ENCODE results near the gene CELA1. TPM values are rescaled to one million over a fixed set of nuclear protein-coding genes. Genes with fewer than 3 reads are reported as not detected.

CELA1 gene
- total and polyA plus RNA-seq, 8 donors = not detected

GRCh38 chr12:51361161-51362016 lies 14.9 kb upstream of the CELA1 start:
- no peak for DNase-seq
- no peaks in the 10 kb centered on the region for H3K27me3 ChIP-seq
- H3K4me1 ChIP-seq = no peaks in the 10 kb centered on the region
- no peak overlapping the region for H3K27ac ChIP-seq
- no peak overlapping the region for H3K4me3 ChIP-seq
- H3K36me3 ChIP-seq = peaks cover 0 to 90% (median 42%) of the 10 kb centered on the region in 4 donors
- intact Hi-C loops (cut with DNase I; ENCODE audit: low total_unique reads) = no loop called here
- no peak for TF ChIP-seq POLR2A (IDR thresholded peaks at IDR 0.05)
- no peak for TF ChIP-seq POLR2AphosphoS5 (IDR thresholded peaks at IDR 0.05)
- TF ChIP-seq EP300 (IDR thresholded peaks at IDR 0.05) = no peak
- TF ChIP-seq, protein P1, sequence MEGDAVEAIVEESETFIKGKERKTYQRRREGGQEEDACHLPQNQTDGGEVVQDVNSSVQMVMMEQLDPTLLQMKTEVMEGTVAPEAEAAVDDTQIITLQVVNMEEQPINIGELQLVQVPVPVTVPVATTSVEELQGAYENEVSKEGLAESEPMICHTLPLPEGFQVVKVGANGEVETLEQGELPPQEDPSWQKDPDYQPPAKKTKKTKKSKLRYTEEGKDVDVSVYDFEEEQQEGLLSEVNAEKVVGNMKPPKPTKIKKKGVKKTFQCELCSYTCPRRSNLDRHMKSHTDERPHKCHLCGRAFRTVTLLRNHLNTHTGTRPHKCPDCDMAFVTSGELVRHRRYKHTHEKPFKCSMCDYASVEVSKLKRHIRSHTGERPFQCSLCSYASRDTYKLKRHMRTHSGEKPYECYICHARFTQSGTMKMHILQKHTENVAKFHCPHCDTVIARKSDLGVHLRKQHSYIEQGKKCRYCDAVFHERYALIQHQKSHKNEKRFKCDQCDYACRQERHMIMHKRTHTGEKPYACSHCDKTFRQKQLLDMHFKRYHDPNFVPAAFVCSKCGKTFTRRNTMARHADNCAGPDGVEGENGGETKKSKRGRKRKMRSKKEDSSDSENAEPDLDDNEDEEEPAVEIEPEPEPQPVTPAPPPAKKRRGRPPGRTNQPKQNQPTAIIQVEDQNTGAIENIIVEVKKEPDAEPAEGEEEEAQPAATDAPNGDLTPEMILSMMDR (IDR thresholded peaks at IDR 0.05) = no peak
- H3K9me3 ChIP-seq = no peaks in the 10 kb centered on the region
- 55 to 78% (median 69%) methylated on average over 7 to 8 of the region's 8 CpGs for WGBS, 5 donors

DNA sequence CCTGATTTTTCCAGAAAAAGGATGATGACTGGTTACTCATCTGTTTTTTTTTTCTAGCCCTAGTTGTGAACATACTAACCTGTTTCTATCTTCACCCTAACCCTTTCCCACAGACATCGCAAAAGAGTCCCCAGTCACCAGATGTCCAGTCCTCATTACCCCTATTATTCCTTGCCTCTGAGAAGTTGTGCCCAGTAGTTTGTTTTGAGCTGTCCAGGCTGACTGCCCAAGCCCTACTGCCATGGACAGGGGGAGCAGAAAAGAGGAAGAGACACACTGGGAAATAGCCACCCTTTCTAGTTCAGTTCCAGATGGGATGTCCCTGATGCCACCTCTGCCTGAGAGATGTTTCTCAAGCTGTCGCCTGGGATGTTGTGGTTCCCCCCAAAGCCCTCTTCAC lies 13.8 kb upstream of the CELA1 start:
- Histone ChIP-seq H3K4me3 (no peak overlapping the region), H3K4me1 (no peaks in the 10 kb centered on the region), H3K27ac (no peak overlapping the region), H3K9me3 (no peaks in the 10 kb centered on the region), H3K36me3 (peaks cover 0 to 93% (median 48%) of the 10 kb centered on the region in 4 donors), H3K27me3 (no peaks in the 10 kb centered on the region)
- intact Hi-C loops (cut with DNase I; ENCODE audit: low total_unique reads) = no loop called here
- 93 to 100% (median 97%) methylated on average over 2 of the region's 2 CpGs for WGBS, 5 donors
- no peak for DNase-seq
- TF ChIP-seq, protein P1 (IDR thresholded peaks at IDR 0.05) = no peak
- TF ChIP-seq POLR2A (IDR thresholded peaks at IDR 0.05) = no peak
- TF ChIP-seq EP300 (IDR thresholded peaks at IDR 0.05) = no peak
- no peak for TF ChIP-seq POLR2AphosphoS5 (IDR thresholded peaks at IDR 0.05)

DNA sequence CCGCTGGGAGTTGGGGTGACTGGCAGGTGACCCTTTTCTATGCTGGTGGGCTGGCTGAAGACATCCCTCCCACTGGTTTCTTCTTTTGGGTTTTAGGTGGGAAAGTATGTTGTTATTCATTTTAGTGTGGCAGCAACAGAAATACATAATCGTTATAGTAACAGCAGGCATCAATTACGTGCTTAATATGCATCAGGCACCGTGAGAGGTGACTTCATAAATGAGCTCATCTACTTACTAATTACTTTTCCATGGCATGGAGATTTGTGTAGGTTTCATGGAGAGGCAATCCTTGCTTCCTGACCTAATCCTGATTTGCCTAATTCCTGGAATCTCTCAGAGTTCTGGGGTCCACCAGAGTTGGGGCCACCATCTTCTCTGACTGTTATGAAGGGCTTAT lies 13.4 kb upstream of the CELA1 start:
- H3K9me3 ChIP-seq = no peaks in the 10 kb centered on the region
- H3K4me3 ChIP-seq = no peak overlapping the region
- intact Hi-C loops (cut with DNase I; ENCODE audit: low total_unique reads) = no loop called here
- TF ChIP-seq EP300 (IDR thresholded peaks at IDR 0.05) (no peak), POLR2A (IDR thresholded peaks at IDR 0.05) (no peak), POLR2AphosphoS5 (IDR thresholded peaks at IDR 0.05) (no peak)
- TF ChIP-seq, protein P1 (IDR thresholded peaks at IDR 0.05) = no peak
- no peak overlapping the region for H3K27ac ChIP-seq
- H3K36me3 ChIP-seq = peaks cover 0 to 93% (median 52%) of the 10 kb centered on the region in 4 donors
- no peaks in the 10 kb centered on the region for H3K4me1 ChIP-seq
- 84 to 95% (median 93%) methylated on average over 4 of the region's 4 CpGs for WGBS, 5 donors
- no peak for DNase-seq
- H3K27me3 ChIP-seq = no peaks in the 10 kb centered on the region

DNA sequence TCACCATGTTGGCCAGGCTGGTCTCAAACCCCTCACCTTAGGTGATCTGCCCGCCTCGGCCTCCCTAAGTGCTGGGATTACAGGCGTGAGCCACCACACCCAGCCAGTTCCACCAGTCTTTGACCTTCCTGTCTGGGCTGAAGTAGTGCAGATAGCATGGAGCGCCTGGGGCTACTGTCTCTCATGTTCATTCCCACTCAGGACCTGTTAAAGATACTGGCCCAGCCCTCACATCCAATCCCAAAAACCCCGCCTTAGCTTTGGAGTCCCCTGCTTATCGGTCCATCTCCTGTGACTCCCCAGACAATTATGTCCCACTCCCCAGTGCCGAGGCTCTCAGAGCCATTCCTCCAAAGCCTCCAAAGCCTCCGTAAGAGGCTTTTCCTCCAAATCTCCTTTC lies 12.0 kb upstream of the CELA1 start:
- no peak overlapping the region for H3K27ac ChIP-seq
- intact Hi-C loops (cut with DNase I; ENCODE audit: low total_unique reads) = no loop called here

More for the DNA sequence above, 12.0 kb upstream of the CELA1 start:
- TF ChIP-seq POLR2AphosphoS5 (IDR thresholded peaks at IDR 0.05) = no peak
- TF ChIP-seq, protein P1 (IDR thresholded peaks at IDR 0.05) = no peak
- no peak for TF ChIP-seq POLR2A (IDR thresholded peaks at IDR 0.05)
- no peak for TF ChIP-seq EP300 (IDR thresholded peaks at IDR 0.05)
- Histone ChIP-seq H3K4me1 (no peaks in the 10 kb centered on the region), H3K4me3 (no peak overlapping the region), H3K36me3 (peaks cover 0 to 94% (median 49%) of the 10 kb centered on the region in 4 donors), H3K27me3 (no peaks in the 10 kb centered on the region), H3K9me3 (no peaks in the 10 kb centered on the region)
- DNase-seq = no peak
- 90 to 98% (median 96%) methylated on average over 8 of the region's 8 CpGs for WGBS, 5 donors
